Neural cell (in vitro differentiated cells): ENCODE data around the gene IFI27. TPM values are rescaled to one million over a fixed set of nuclear protein-coding genes. Genes with fewer than 3 reads are reported as not detected.

Source experiments
- H2AFZ ChIP-seq: fragments of 200-600, 300-800 bp; sonication (generic), shearing (Covaris generic); 2 replicates; pipeline ENCODE4 v1.6.0; 2014; ENCODE audit warnings: low read depth, mild to moderate bottlenecking, antibody characterized with exemption, low read length, moderate library complexity
- H3F3A ChIP-seq: fragments of 200-600 bp; shearing (Covaris generic); 2 replicates; pipeline ENCODE4 v1.6.1; 2016; ENCODE audit warnings: mild to moderate bottlenecking, moderate library complexity, mixed read lengths, antibody characterized with exemption, low read length; ENCODE audit not compliant: insufficient read depth, poor library complexity, severe bottlenecking
- H3K27ac ChIP-seq: fragments of 200-600, 300-800 bp; sonication (generic), shearing (Covaris generic); 2 replicates; pipeline ENCODE4 v1.5.1; 2014; ENCODE audit warnings: mild to moderate bottlenecking, low read length, moderate library complexity
- H3K27me3 ChIP-seq: fragments of 300-800, 200-600 bp; sonication (generic), shearing (Covaris generic); 2 replicates; pipeline ENCODE4 v1.6.0; 2014; ENCODE audit warnings: mild to moderate bottlenecking, low read depth, low read length, moderate library complexity; ENCODE audit not compliant: insufficient read depth
- H3K36me3 ChIP-seq: fragments of 300-800, 200-600 bp; sonication (generic), shearing (Covaris generic); 2 replicates; pipeline ENCODE4 v1.5.1; 2014; ENCODE audit warnings: mild to moderate bottlenecking, antibody characterized with exemption, low read length, moderate library complexity; ENCODE audit not compliant: insufficient read depth
- H3K4me2 ChIP-seq: fragments of 300-800, 200-600 bp; sonication (generic), shearing (Covaris generic); 2 replicates; pipeline ENCODE4 v1.6.0; 2014; ENCODE audit warnings: mild to moderate bottlenecking, low read length
- H3K4me3 ChIP-seq: fragments of 300-800, 200-600 bp; sonication (generic), shearing (Covaris generic); 2 replicates; pipeline ENCODE4 v1.5.1; 2014; ENCODE audit warnings: mild to moderate bottlenecking, low read length, moderate library complexity
- H3K79me2 ChIP-seq: fragments of 200-600 bp; shearing (Covaris generic); replicated peaks from 2 replicates; pipeline ENCODE4 v1.6.0; 2014; ENCODE audit warnings: mild to moderate bottlenecking, low read length, moderate library complexity; ENCODE audit not compliant: insufficient read depth
- H3K9ac ChIP-seq: fragments of 300-800, 200-600 bp; sonication (generic), shearing (Covaris generic); 2 replicates; pipeline ENCODE4 v1.6.1; 2016; ENCODE audit warnings: mild to moderate bottlenecking, low read length, mixed read lengths
- H3K9me2 ChIP-seq: fragments of 200-600 bp; shearing (Covaris generic); 2 replicates; pipeline ENCODE4 v1.6.1; 2016; ENCODE audit warnings: mild to moderate bottlenecking, low read length, mixed read lengths; ENCODE audit not compliant: insufficient read depth
- H3K9me3 ChIP-seq: fragments of 200-600, 300-800 bp; sonication (generic), shearing (Covaris generic); 2 replicates; pipeline ENCODE4 v1.6.1; 2016; ENCODE audit warnings: mild to moderate bottlenecking, mixed run types, low read length, moderate library complexity, mixed read lengths
- H4K20me1 ChIP-seq: fragments of 200-600 bp; shearing (Covaris generic); 2 replicates; pipeline ENCODE4 v1.6.1; 2016; ENCODE audit warnings: mild to moderate bottlenecking, mixed run types; ENCODE audit not compliant: insufficient read depth
- CTCF ChIP-seq: fragments of 450-650 bp; IDR thresholded peaks from 2 replicates; pipeline ENCODE4 v1.5.1; 2014; ENCODE audit warnings: antibody characterized with exemption, mild to moderate bottlenecking, moderate library complexity; ENCODE audit not compliant: poor library complexity, severe bottlenecking
- EP300 ChIP-seq: fragments of 450-650 bp; conservative IDR thresholded peaks from 2 replicates; pipeline ENCODE4 v1.6.1; 2014; ENCODE audit warnings: antibody characterized with exemption, mild to moderate bottlenecking, moderate library complexity; ENCODE audit not compliant: poor library complexity, severe bottlenecking
- EZH2 ChIP-seq: fragments of 200-600, 300-800 bp; shearing (Covaris generic), sonication (generic); IDR thresholded peaks from 2 replicates; pipeline ENCODE4 v1.6.1; 2014; ENCODE audit warnings: antibody characterized with exemption, low read length, borderline replicate concordance, mild to moderate bottlenecking; ENCODE audit not compliant: insufficient read depth, poor library complexity, severe bottlenecking
- MXI1 ChIP-seq: fragments of 450-650 bp; conservative IDR thresholded peaks from 2 replicates; pipeline ENCODE4 v1.6.1; 2014; ENCODE audit warnings: antibody characterized with exemption, mild to moderate bottlenecking; ENCODE audit not compliant: poor library complexity, severe bottlenecking
- POLR2AphosphoS5 ChIP-seq: IDR thresholded peaks from 2 replicates; pipeline ENCODE4 v1.6.1; 2012
- RAD21 ChIP-seq: fragments of 450-650 bp; conservative IDR thresholded peaks from 2 replicates; pipeline ENCODE4 v1.6.1; 2014; ENCODE audit warnings: antibody characterized with exemption, mild to moderate bottlenecking, moderate library complexity
- REST ChIP-seq: IDR thresholded peaks from 2 replicates; pipeline ENCODE4 v1.6.1; 2012; ENCODE audit warnings: borderline replicate concordance
- SMC3 ChIP-seq: fragments of 450-650 bp; conservative IDR thresholded peaks from 2 replicates; pipeline ENCODE4 v1.6.1; 2014; ENCODE audit warnings: antibody characterized with exemption, mild to moderate bottlenecking, moderate library complexity; ENCODE audit not compliant: poor library complexity
- TAF1 ChIP-seq: IDR thresholded peaks from 2 replicates; pipeline ENCODE4 v1.6.1; 2012; ENCODE audit warnings: low read depth
- polyA plus RNA-seq: library from polyadenylated mRNA; depleted of rRNA; stranded (reverse); fragments of >200 nt; gene quantifications from 2 replicates; pipeline ENCODE4 v1.2.3, GENCODE V29; 2014

Gene IFI27
- polyA plus RNA-seq, 1 donor from 2014 or later: 2.2 TPM

GRCh38 chr14:94116701-94117100 lies 6.2 kb downstream of the IFI27 start:
- no peaks in the 10 kb centered on the region for H3K9me3 ChIP-seq
- H3F3A ChIP-seq: no peaks in the 10 kb centered on the region
- H4K20me1 ChIP-seq: no peaks in the 10 kb centered on the region
- no peak overlapping the region for H3K9ac ChIP-seq
- H3K36me3 ChIP-seq: no peaks in the 10 kb centered on the region
- no peaks in the 10 kb centered on the region for H3K27me3 ChIP-seq
- no peak overlapping the region for H3K27ac ChIP-seq
- no peak overlapping the region for H2AFZ ChIP-seq
- no peak overlapping the region for H3K4me3 ChIP-seq
- TF ChIP-seq CTCF (no peak), EZH2 (no peak), TAF1 (no peak), EP300 (no peak)
- no peaks in the 10 kb centered on the region for H3K79me2 ChIP-seq
- no peaks in the 10 kb centered on the region for H3K9me2 ChIP-seq
- no peak overlapping the region for H3K4me2 ChIP-seq

- Histone ChIP-seq H3K36me3 (no peaks in the 10 kb centered on the region), H3K9me3 (no peaks in the 10 kb centered on the region), H3K4me3 (no peak overlapping the region), H4K20me1 (no peaks in the 10 kb centered on the region), H3F3A (no peaks in the 10 kb centered on the region), H3K4me2 (no peak overlapping the region), H3K27ac (no peak overlapping the region), H2AFZ (no peak overlapping the region), H3K9ac (no peak overlapping the region), H3K27me3 (no peaks in the 10 kb centered on the region), H3K79me2 (no peaks in the 10 kb centered on the region), H3K9me2 (no peaks in the 10 kb centered on the region)
- TF ChIP-seq MXI1: no peak
- TF ChIP-seq TAF1: no peak
- TF ChIP-seq REST: no peak
- TF ChIP-seq SMC3: no peak
- TF ChIP-seq CTCF: no peak
- TF ChIP-seq RAD21: no peak
- no peak for TF ChIP-seq POLR2AphosphoS5
- no peak for TF ChIP-seq EZH2
These were observed 7.3 kb downstream of the IFI27 start for GRCh38 chr14:94117856-94118255.
